HFF-Myc (cell line): Measurements from ENCODE around the gene CDC73.
"Not testable (repeated sequence)": the region's sequence is repeated elsewhere in the genome, so short reads cannot be mapped to it uniquely, and the experiment has no call there.

ENCODE experiments used
- DNase-seq: peaks from one replicate; pipeline ENCODE4 v3.0.0-alpha.2; 2011; ENCODE audit warnings: low read depth; ENCODE audit errors: extremely low read depth
- H3K4me3 ChIP-seq: replicated peaks from 2 replicates; pipeline ENCODE4 v1.5.1; 2011; ENCODE audit warnings: low read depth, mild to moderate bottlenecking, control low read depth, low read length
- TF ChIP-seq, protein P1 (sequence below): IDR thresholded peaks from 2 replicates; pipeline ENCODE4 v1.5.1; 2012; ENCODE audit warnings: mild to moderate bottlenecking, low read depth, low read length, control low read depth; ENCODE audit errors: missing control alignments

CDC73 gene

GRCh38 chr1:193270996-193271395 is 149.2 kb downstream of the CDC73 start:
- TF ChIP-seq, protein P1, sequence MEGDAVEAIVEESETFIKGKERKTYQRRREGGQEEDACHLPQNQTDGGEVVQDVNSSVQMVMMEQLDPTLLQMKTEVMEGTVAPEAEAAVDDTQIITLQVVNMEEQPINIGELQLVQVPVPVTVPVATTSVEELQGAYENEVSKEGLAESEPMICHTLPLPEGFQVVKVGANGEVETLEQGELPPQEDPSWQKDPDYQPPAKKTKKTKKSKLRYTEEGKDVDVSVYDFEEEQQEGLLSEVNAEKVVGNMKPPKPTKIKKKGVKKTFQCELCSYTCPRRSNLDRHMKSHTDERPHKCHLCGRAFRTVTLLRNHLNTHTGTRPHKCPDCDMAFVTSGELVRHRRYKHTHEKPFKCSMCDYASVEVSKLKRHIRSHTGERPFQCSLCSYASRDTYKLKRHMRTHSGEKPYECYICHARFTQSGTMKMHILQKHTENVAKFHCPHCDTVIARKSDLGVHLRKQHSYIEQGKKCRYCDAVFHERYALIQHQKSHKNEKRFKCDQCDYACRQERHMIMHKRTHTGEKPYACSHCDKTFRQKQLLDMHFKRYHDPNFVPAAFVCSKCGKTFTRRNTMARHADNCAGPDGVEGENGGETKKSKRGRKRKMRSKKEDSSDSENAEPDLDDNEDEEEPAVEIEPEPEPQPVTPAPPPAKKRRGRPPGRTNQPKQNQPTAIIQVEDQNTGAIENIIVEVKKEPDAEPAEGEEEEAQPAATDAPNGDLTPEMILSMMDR, result no peak
- DNase-seq, result peak; percentile 17
- no peak overlapping the region for H3K4me3 ChIP-seq

GRCh38 chr1:193275773-193276172 is 153.9 kb downstream of the CDC73 start:
- H3K4me3 ChIP-seq, result no peak overlapping the region
- no peak for DNase-seq
- TF ChIP-seq, protein P1, result no peak

- DNase-seq, result no peak
- H3K4me3 ChIP-seq, result no peak overlapping the region
- TF ChIP-seq, protein P1, result no peak
Measured at GRCh38 chr1:193278968-193279367, 157.1 kb downstream of the CDC73 start.

- TF ChIP-seq, protein P1, result no peak
- no peak for DNase-seq
- H3K4me3 ChIP-seq, result no peak overlapping the region
Measured at GRCh38 chr1:193281894-193282293, 160.1 kb downstream of the CDC73 start.

DNA sequence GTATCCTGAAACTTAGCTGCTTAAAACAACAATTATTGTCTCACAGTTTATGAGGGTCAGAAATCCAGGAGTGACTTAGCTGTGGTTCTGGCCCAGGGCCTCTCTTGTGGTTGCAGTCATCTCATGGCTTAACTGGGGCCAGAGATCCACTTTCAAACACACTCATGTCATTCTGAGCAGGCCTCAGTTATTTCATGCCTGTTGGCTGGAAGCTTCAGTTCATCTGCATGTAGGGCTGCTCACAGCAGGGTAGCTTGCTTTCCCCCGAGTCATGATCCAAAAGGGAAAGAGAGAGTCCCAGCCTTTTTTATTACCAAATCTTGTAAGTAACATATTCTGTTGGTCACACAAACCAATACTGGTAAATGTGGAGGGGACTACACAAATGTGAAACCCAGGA is 161.2 kb downstream of the CDC73 start:
- no peak overlapping the region for H3K4me3 ChIP-seq
- TF ChIP-seq, protein P1, result no peak
- no peak for DNase-seq

DNA sequence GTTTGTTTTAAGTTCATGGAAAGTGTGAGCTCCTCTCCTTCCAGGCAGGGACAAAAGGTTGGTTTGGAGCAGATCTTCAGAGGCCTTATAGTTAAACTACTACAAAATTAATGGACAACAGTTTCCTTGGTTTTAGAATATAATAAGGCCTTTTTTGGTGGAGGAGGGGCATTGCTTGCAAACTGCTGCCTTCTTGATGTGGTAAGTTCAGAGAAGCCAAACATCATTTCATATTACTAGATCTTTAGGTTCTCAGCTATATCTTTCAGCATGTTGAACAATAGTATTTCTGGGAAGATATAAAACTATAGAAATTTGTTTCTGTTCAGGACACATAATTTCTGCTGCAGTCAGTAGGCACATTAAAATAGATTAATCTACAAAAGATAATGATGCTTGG is 162.4 kb downstream of the CDC73 start:
- DNase-seq, result no peak
- TF ChIP-seq, protein P1, result no peak
- no peak overlapping the region for H3K4me3 ChIP-seq

DNA sequence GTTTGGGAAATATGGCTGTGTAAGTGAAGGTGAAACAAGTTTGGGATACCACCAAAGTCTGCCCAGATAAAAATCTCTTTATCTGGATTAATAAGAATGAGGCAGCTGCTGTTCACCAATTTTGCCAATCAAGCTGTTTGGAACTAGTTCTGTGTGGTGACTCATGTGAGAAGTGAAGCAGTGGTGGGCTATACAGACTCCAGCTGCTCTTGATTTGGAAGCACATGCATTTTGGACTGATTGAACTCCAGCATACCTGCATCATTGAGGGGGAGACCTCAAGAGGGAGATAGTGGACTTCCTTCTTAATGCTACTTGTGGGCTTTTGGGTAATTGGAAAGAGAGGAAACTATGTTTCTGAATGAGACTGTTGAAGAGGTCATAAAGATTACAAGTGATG is 163.8 kb downstream of the CDC73 start:
- H3K4me3 ChIP-seq, result no peak overlapping the region
- peak; percentile 16 for DNase-seq
- TF ChIP-seq, protein P1, result no peak

- not testable (repeated sequence) for DNase-seq, H3K4me3 ChIP-seq
Measured at GRCh38 chr1:193288548-193289080, 166.8 kb downstream of the CDC73 start.
